Peyer's patch (tissue), 4 donors: ENCODE results near the gene NCOA5.

Source experiments
- CTCF ChIP-seq, 6 experiments: fragments of 450-650 bp in 4 of 6; fragments of 200-600 bp in 2 of 6; sonication (generic) in 1 of 6; IDR thresholded peaks; one replicate each; pipeline ENCODE4 v1.5.1; 2017 to 2019; ENCODE audit warnings: antibody characterized with exemption in 6 of 6, mild to moderate bottlenecking in 3 of 6, moderate library complexity in 1 of 6
- POLR2A ChIP-seq, 2 donors: fragments of 450-650 bp; IDR thresholded peaks; one replicate each; pipeline ENCODE4 v1.5.1; 2017; ENCODE audit warnings: antibody characterized with exemption in 2 of 2, mild to moderate bottlenecking in 2 of 2, moderate library complexity in 2 of 2

DNA sequence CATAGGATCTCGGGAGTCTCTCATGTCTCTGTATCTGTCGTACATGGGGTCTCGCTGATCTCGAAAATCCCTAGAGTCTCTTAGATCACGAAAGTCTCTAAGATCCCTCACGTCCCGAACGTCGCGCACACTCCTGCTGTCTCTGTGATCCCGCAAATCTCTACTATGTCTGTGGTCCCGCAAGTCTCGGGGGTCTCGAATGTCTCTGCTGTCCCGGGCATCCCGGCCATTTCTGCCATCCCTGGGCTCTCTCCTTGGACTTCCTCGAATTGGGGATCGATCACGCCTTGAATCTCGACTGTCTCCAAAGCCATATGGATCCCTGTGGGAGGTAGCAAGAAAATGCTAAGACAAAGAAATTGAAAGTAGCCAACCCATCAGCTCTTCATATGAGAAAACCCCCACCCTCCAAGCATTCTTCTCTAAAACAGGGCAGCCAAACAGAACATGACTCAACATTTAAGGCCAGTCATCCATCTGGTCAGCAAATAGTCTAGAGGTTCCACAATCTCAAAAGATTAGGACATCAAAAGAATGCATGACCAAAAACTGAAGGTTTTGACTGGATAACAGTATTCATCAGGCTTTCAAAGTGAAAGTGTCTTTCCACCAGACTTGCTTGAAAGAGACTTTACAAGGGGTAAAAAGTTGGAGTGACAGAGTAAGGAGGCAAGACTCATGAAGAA, 19.4 kb downstream of the NCOA5 start:
- TF ChIP-seq POLR2A (IDR thresholded peaks at IDR 0.05): no peak
- TF ChIP-seq CTCF (IDR thresholded peaks at IDR 0.05): no peak
